HG03135 (cell line): ENCODE results near the gene SMC1A.
"Not testable (repeated sequence)": the region's sequence is repeated elsewhere in the genome, so short reads cannot be mapped to it uniquely, and the experiment has no call there.

Experiments used
- ATAC-seq: cut with Tn5 transposase; IDR thresholded peaks from one replicate; pipeline ENCODE4 v1.9.1; 2021; ENCODE audit warnings: mild to moderate bottlenecking, moderate library complexity; ENCODE audit not compliant: unreplicated experiment

SMC1A gene

GRCh38 chrX:53422861-53423306 lies 430 bp upstream of the SMC1A start, which contains the start of gene RIBC1:
Gene RIBC1 (plus strand): TSS chrX:53422873. CDS start chrX:53426277, 3,404 bp downstream.
- ATAC-seq = no peak

GRCh38 chrX:53421772-53422085 lies 725 bp downstream of the SMC1A start:
- peak; percentile 12 for ATAC-seq

- no peak for ATAC-seq
Observed at GRCh38 chrX:53421125-53421524, 1.3 kb downstream of the SMC1A start.

- not testable (repeated sequence) for ATAC-seq
Observed at GRCh38 chrX:53420351-53420750, 2.1 kb downstream of the SMC1A start.

- ATAC-seq = no peak
Observed at GRCh38 chrX:53412446-53412845, 10.0 kb downstream of the SMC1A start.

- no peak for ATAC-seq
Observed at GRCh38 chrX:53403535-53403934, 18.9 kb downstream of the SMC1A start.

GRCh38 chrX:53398216-53398615 lies 24.2 kb downstream of the SMC1A start:
- no peak for ATAC-seq

- no peak for ATAC-seq
Observed at GRCh38 chrX:53395605-53396298, 26.7 kb downstream of the SMC1A start.

- ATAC-seq = no peak
Observed at GRCh38 chrX:53383376-53384076, 38.9 kb downstream of the SMC1A start.

GRCh38 chrX:53379747-53380146 lies 42.7 kb downstream of the SMC1A start:
- ATAC-seq = no peak

GRCh38 chrX:53379008-53379710 lies 43.3 kb downstream of the SMC1A start:
- ATAC-seq = no peak

- ATAC-seq = no peak
Observed at GRCh38 chrX:53377464-53377863, 45.0 kb downstream of the SMC1A start.

GRCh38 chrX:53376888-53377287 lies 45.6 kb downstream of the SMC1A start:
- ATAC-seq = no peak

- no peak for ATAC-seq
Observed at GRCh38 chrX:53374923-53375322, 47.5 kb downstream of the SMC1A start.

- ATAC-seq = no peak
Observed at GRCh38 chrX:53374222-53374820, 48.1 kb downstream of the SMC1A start.

GRCh38 chrX:53373307-53373706 lies 49.1 kb downstream of the SMC1A start:
- ATAC-seq = no peak

GRCh38 chrX:53366454-53366853 lies 56.0 kb downstream of the SMC1A start:
- not testable (repeated sequence) for ATAC-seq

GRCh38 chrX:53362449-53362848 lies 60.0 kb downstream of the SMC1A start:
- no peak for ATAC-seq

- ATAC-seq = no peak
Observed at GRCh38 chrX:53357799-53358530, 64.5 kb downstream of the SMC1A start.

- ATAC-seq = no peak
Observed at GRCh38 chrX:53356186-53356585, 66.3 kb downstream of the SMC1A start.

- no peak for ATAC-seq
Observed at GRCh38 chrX:53354669-53355068, 67.8 kb downstream of the SMC1A start.
